Uterus (tissue), 4 donors: ENCODE measurements around the gene BUD31. TPM values are rescaled to one million over a fixed set of nuclear protein-coding genes. Genes with fewer than 3 reads are reported as not detected.

Experiments used
- DNase-seq, 2 donors: peaks; one replicate each; pipeline ENCODE4 v3.0.0-alpha.2; 2019 to 2020
- H3K27ac ChIP-seq, 2 donors: fragments of 200-600 bp; sonication (generic); 1 replicate in 1 of 2; 2 replicates in 1 of 2; pipeline ENCODE4 v1.5.1; 2016 to 2018
- H3K27me3 ChIP-seq, 2 donors: fragments of 200-600 bp; sonication (generic); one replicate each; pipeline ENCODE4 v1.5.1; 2018 to 2019; ENCODE audit warnings: control low read depth in 1 of 2
- H3K36me3 ChIP-seq, 2 donors: fragments of 200-600 bp; sonication (generic); one replicate each; pipeline ENCODE4 v1.5.1; 2019; ENCODE audit warnings: control low read depth in 1 of 2
- H3K4me1 ChIP-seq, 2 donors: fragments of 200-600 bp; sonication (generic); one replicate each; pipeline ENCODE4 v1.5.1; 2018 to 2019; ENCODE audit warnings: control low read depth in 1 of 2
- H3K4me3 ChIP-seq, 2 donors: fragments of 200-600 bp; sonication (generic); 1 replicate in 1 of 2; 2 replicates in 1 of 2; pipeline ENCODE4 v1.5.1; 2018 to 2019; ENCODE audit warnings: mild to moderate bottlenecking in 1 of 2
- H3K9me3 ChIP-seq, 2 donors: fragments of 200-600 bp; sonication (generic); one replicate each; pipeline ENCODE4 v1.5.1; 2019; ENCODE audit warnings: control low read depth in 1 of 2
- POLR2A ChIP-seq, 2 donors: fragments of 450-650 bp; IDR thresholded peaks; one replicate each; pipeline ENCODE4 v1.6.1; 2016; ENCODE audit warnings: antibody characterized with exemption in 2 of 2, mild to moderate bottlenecking in 1 of 2, moderate library complexity in 1 of 2
- intact Hi-C: fragments of 100-400 bp; cut with DNase I; formaldehyde crosslinking; loops from one replicate; pipeline ENCODE4 v1.15.1; 2023; ENCODE audit warnings: low total_unique reads
- total RNA-seq, 4 donors: library from RNA; depleted of rRNA in 3 of 4; stranded (reverse); fragments of >200 nt in 3 of 4; gene quantifications; one replicate each; pipeline versions ENCODE4 v1.1.0 to v1.2.4, GENCODE V29; 2014 to 2023
- TF ChIP-seq, protein P1 (sequence below), 4 experiments: fragments of 200-600 bp in 2 of 4; fragments of 450-650 bp in 2 of 4; sonication (generic) in 2 of 4; IDR thresholded peaks; one replicate each; pipeline ENCODE4 v1.5.1; 2016 to 2019; ENCODE audit warnings: antibody characterized with exemption in 4 of 4, mild to moderate bottlenecking in 2 of 4, moderate library complexity in 1 of 4
- donor health status: DM: yes; HTN: yes; CAD: no.

The BUD31 gene
- total RNA-seq, result 10 to 100 TPM; 29.4 to 93.2 (median 54.4) TPM

GRCh38 chr7:99408379-99409191 is at the start of gene BUD31, which contains the start of gene PDAP1:
BUD31 (plus strand) TSS chr7:99408969; CDS start chr7:99411093, 2,124 bp downstream.
PDAP1 (minus strand) TSS chr7:99408597; CDS start chr7:99408548, 49 bp downstream.
- Histone ChIP-seq H3K27ac (peak within 1 kb of the TSS; percentile 93 to 98), H3K4me1 (peaks cover 3 to 22% of the 10 kb centered on the region in 2 donors), H3K27me3 (no peaks in the 10 kb centered on the region), H3K4me3 (peak within 1 kb of the TSS; percentile 78 to 84), H3K36me3 (no peaks in the 10 kb centered on the region), H3K9me3 (no peaks in the 10 kb centered on the region)
- TF ChIP-seq POLR2A (IDR thresholded peaks at IDR 0.05), result peak; percentile 73 to 77
- TF ChIP-seq, protein P1, sequence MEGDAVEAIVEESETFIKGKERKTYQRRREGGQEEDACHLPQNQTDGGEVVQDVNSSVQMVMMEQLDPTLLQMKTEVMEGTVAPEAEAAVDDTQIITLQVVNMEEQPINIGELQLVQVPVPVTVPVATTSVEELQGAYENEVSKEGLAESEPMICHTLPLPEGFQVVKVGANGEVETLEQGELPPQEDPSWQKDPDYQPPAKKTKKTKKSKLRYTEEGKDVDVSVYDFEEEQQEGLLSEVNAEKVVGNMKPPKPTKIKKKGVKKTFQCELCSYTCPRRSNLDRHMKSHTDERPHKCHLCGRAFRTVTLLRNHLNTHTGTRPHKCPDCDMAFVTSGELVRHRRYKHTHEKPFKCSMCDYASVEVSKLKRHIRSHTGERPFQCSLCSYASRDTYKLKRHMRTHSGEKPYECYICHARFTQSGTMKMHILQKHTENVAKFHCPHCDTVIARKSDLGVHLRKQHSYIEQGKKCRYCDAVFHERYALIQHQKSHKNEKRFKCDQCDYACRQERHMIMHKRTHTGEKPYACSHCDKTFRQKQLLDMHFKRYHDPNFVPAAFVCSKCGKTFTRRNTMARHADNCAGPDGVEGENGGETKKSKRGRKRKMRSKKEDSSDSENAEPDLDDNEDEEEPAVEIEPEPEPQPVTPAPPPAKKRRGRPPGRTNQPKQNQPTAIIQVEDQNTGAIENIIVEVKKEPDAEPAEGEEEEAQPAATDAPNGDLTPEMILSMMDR (IDR thresholded peaks at IDR 0.05), result peak in 3 of 4 experiments; percentile 18 to 66 (median 34)
- DNase-seq, result peak; percentile 92 to 93
- intact Hi-C loops, result no loop called here

DNA sequence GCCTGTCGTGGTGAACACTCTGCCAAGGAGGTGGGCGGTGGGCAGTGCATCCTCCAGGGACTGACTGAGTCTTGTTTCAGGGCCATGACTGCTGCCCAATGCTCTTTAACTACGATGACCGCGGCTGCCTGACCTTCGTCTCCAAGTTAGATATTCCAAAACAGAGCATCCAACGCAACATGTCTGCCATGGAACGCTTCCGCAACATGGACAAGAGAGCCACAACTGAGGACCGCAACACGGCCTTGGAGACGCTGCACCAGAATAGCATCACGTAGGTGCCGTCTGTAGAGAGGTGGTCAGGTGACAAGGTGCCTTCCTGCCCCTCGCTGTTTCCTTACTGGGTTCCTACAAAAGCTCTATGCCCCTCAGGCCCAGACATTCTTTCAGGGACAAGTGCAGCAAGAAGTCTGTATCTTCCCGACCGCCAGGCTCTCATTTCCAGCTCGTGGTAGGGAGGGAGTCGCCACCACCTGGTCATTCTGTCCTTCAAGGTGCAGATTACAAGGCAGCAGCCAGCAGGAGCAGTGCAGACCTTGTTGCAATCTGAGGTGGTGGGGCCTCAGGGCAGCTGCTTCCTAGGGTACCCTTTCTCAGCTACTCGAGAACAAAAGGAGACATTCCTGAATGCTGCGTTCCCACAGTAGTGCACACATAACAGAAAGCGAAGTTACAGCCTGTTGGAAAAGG is 49.2 kb upstream of the BUD31 start:
- Histone ChIP-seq H3K9me3 (no peaks in the 10 kb centered on the region), H3K27me3 (no peaks in the 10 kb centered on the region), H3K4me3 (no peak overlapping the region), H3K27ac (no peak overlapping the region), H3K36me3 (no peaks in the 10 kb centered on the region), H3K4me1 (no peaks in the 10 kb centered on the region)
- DNase-seq, result no peak
- TF ChIP-seq, protein P1 (IDR thresholded peaks at IDR 0.05), result no peak
- no peak for TF ChIP-seq POLR2A (IDR thresholded peaks at IDR 0.05)
- intact Hi-C loops, result no loop called here

DNA sequence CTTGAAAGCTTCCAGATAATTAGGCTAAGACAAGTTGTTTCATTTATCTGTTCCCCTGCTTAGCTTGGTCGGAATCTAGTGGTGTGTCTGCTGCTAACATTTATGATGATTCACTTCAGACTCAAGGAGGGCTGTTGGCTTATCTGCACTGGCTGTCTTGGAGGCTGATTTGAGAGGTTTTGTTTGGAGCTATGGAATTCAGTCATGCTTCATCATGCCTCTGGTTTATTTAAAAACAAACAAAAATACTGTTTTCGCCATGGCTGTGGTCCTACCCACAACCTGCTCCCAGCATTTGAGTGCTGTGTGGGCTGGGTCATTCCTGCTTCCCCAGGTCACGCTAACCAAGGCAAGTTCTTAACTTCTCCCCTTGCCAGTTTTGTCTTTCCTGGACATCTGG is 46.0 kb upstream of the BUD31 start:
- DNase-seq, result no peak

GRCh38 chr7:99363286-99363685 is 45.5 kb upstream of the BUD31 start:
- Histone ChIP-seq H3K36me3 (no peaks in the 10 kb centered on the region), H3K27me3 (no peaks in the 10 kb centered on the region), H3K4me1 (no peaks in the 10 kb centered on the region), H3K4me3 (no peak overlapping the region), H3K9me3 (no peaks in the 10 kb centered on the region), H3K27ac (peak overlapping the region; percentile 23 to 39)
- no peak for DNase-seq
- intact Hi-C loops, result no loop called here
- TF ChIP-seq, protein P1 (IDR thresholded peaks at IDR 0.05), result no peak
- no peak for TF ChIP-seq POLR2A (IDR thresholded peaks at IDR 0.05)

More for the DNA sequence above, 46.0 kb upstream of the BUD31 start:
- H3K36me3 ChIP-seq, result no peaks in the 10 kb centered on the region
- TF ChIP-seq POLR2A (IDR thresholded peaks at IDR 0.05), result no peak
- TF ChIP-seq, protein P1 (IDR thresholded peaks at IDR 0.05), result no peak
- no peaks in the 10 kb centered on the region for H3K27me3 ChIP-seq
- intact Hi-C loops, result no loop called here
- no peaks in the 10 kb centered on the region for H3K4me1 ChIP-seq
- peak overlapping the region; percentile 23 to 39 for H3K27ac ChIP-seq
- H3K9me3 ChIP-seq, result no peaks in the 10 kb centered on the region
- no peak overlapping the region for H3K4me3 ChIP-seq
